ENCODE results near the gene CTRB2.

CTRB2 gene

GRCh38 chr16:75169899-75170405, 37.0 kb downstream of the CTRB2 start:
- no peak overlapping the region for H3K4me3 ChIP-seq (ENCODE audit: insufficient read depth, low read depth, low read length)
- H3K27ac ChIP-seq (ENCODE audit: insufficient read depth, low read depth, low read length, poor library complexity, severe bottlenecking): no peak overlapping the region
- H3K36me3 ChIP-seq (ENCODE audit: control insufficient read depth, insufficient read depth, low read length): peaks cover 71% of the 10 kb centered on the region
- WGBS, 2 experiments: 94 to 96% methylated on average over 10 of the region's 10 CpGs
- H3K4me1 ChIP-seq (ENCODE audit: control insufficient read depth, insufficient read depth, low read length): no peaks in the 10 kb centered on the region
- no peaks in the 10 kb centered on the region for H3K27me3 ChIP-seq (ENCODE audit: control insufficient read depth, insufficient read depth, low read length, poor library complexity, severe bottlenecking)
- H3K9me3 ChIP-seq (ENCODE audit: control insufficient read depth, low read length): peaks cover 12% of the 10 kb centered on the region

- H3K36me3 ChIP-seq (ENCODE audit: control insufficient read depth, insufficient read depth, low read length): peaks cover 21% of the 10 kb centered on the region
- no peak overlapping the region for H3K27ac ChIP-seq (ENCODE audit: insufficient read depth, low read depth, low read length, poor library complexity, severe bottlenecking)
- no peaks in the 10 kb centered on the region for H3K27me3 ChIP-seq (ENCODE audit: control insufficient read depth, insufficient read depth, low read length, poor library complexity, severe bottlenecking)
- WGBS, 2 experiments: 82 to 96% methylated on average over 1 of the region's 1 CpG
- no peaks in the 10 kb centered on the region for H3K9me3 ChIP-seq (ENCODE audit: control insufficient read depth, low read length)
- no peak overlapping the region for H3K4me3 ChIP-seq (ENCODE audit: insufficient read depth, low read depth, low read length)
- no peaks in the 10 kb centered on the region for H3K4me1 ChIP-seq (ENCODE audit: control insufficient read depth, insufficient read depth, low read length)
Observed at GRCh38 chr16:75160386-75160785, 46.6 kb downstream of the CTRB2 start.

All from ectodermal cell (in vitro differentiated cells).